H9 (cell line): ENCODE data around the gene IL1A. TPM values are rescaled to one million over a fixed set of nuclear protein-coding genes. Genes with fewer than 3 reads are reported as not detected.
"Not testable (repeated sequence)": the region's sequence is repeated elsewhere in the genome, so short reads cannot be mapped to it uniquely, and the experiment has no call there.

Source experiments
- DNase-seq: peaks from one replicate; pipeline ENCODE4 v3.0.0-alpha.2; 2017
- H2AFZ ChIP-seq: one replicate; pipeline ENCODE4 v1.6.1; 2013; ENCODE audit warnings: mild to moderate bottlenecking, low read length, control low read depth, moderate library complexity
- H2AK5ac ChIP-seq: 2 replicates; pipeline ENCODE4 v1.6.1; 2013; ENCODE audit warnings: low read length, control low read depth, mixed read lengths; ENCODE audit not compliant: insufficient read length
- H2BK120ac ChIP-seq: one replicate; pipeline ENCODE4 v1.6.1; 2013; ENCODE audit warnings: low read depth, mild to moderate bottlenecking, low read length, control low read depth, inconsistent platforms; ENCODE audit not compliant: poor library complexity, severe bottlenecking
- H2BK12ac ChIP-seq: 2 replicates; pipeline ENCODE4 v1.6.1; 2013; ENCODE audit warnings: low read length, control low read depth, mixed read lengths, low read depth; ENCODE audit not compliant: insufficient read length
- H2BK15ac ChIP-seq: 2 replicates; pipeline ENCODE4 v1.6.1; 2013; ENCODE audit warnings: low read depth, low read length, control low read depth
- H2BK20ac ChIP-seq: one replicate; pipeline ENCODE4 v1.6.1; 2013; ENCODE audit warnings: low read depth, mild to moderate bottlenecking, low read length, control low read depth, inconsistent platforms; ENCODE audit not compliant: poor library complexity, severe bottlenecking
- H2BK5ac ChIP-seq: 2 replicates; pipeline ENCODE4 v1.6.1; 2013; ENCODE audit warnings: low read length, control low read depth, mixed read lengths; ENCODE audit not compliant: insufficient read length
- H3K14ac ChIP-seq: 2 replicates; pipeline ENCODE4 v1.6.1; 2013; ENCODE audit warnings: low read length, control low read depth; ENCODE audit not compliant: insufficient read depth
- H3K18ac ChIP-seq: 2 replicates; pipeline ENCODE4 v1.6.1; 2013; ENCODE audit warnings: low read depth, mild to moderate bottlenecking, mixed read lengths, low read length, control low read depth; ENCODE audit not compliant: insufficient read length
- H3K23ac ChIP-seq: 2 replicates; pipeline ENCODE4 v1.6.1; 2013; ENCODE audit warnings: low read length, control low read depth, mixed read lengths, low read depth; ENCODE audit not compliant: insufficient read length
- H3K23me2 ChIP-seq: 2 replicates; pipeline ENCODE4 v1.6.1; 2013; ENCODE audit warnings: low read depth, mild to moderate bottlenecking, mixed read lengths, low read length, control low read depth; ENCODE audit not compliant: insufficient read length, poor library complexity, severe bottlenecking
- H3K27ac ChIP-seq: 2 replicates; pipeline ENCODE4 v1.5.1; 2013; ENCODE audit warnings: low read length, control low read depth, mixed read lengths, low read depth; ENCODE audit not compliant: insufficient read length
- H3K27me3 ChIP-seq: 2 replicates; pipeline ENCODE4 v1.6.1; 2013; ENCODE audit warnings: low read length, control low read depth, inconsistent platforms; ENCODE audit not compliant: insufficient read depth
- H3K4ac ChIP-seq: 2 replicates; pipeline ENCODE4 v1.6.1; 2013; ENCODE audit warnings: low read depth, mild to moderate bottlenecking, control low read depth, inconsistent platforms, low read length, moderate library complexity
- H3K4me1 ChIP-seq: 2 replicates; pipeline ENCODE4 v1.6.1; 2013; ENCODE audit warnings: low read length, control low read depth, inconsistent platforms; ENCODE audit not compliant: insufficient read depth
- H3K4me2 ChIP-seq: 2 replicates; pipeline ENCODE4 v1.6.1; 2013; ENCODE audit warnings: low read length, control low read depth, mixed read lengths; ENCODE audit not compliant: insufficient read length, insufficient read depth
- H3K56ac ChIP-seq: 2 replicates; pipeline ENCODE4 v1.6.1; 2013; ENCODE audit warnings: low read depth, mild to moderate bottlenecking, mixed read lengths, low read length, control low read depth; ENCODE audit not compliant: insufficient read length
- H3K79me1 ChIP-seq: 2 replicates; pipeline ENCODE4 v1.6.1; 2013; ENCODE audit warnings: low read depth, mild to moderate bottlenecking, moderate library complexity, low read length, control low read depth, inconsistent platforms; ENCODE audit not compliant: insufficient read depth, poor library complexity, severe bottlenecking
- H3K79me2 ChIP-seq: 2 replicates; pipeline ENCODE4 v1.6.1; 2013; ENCODE audit warnings: low read length, control low read depth, inconsistent platforms; ENCODE audit not compliant: insufficient read depth
- H3K9ac ChIP-seq: 2 replicates; pipeline ENCODE4 v1.6.1; 2013; ENCODE audit warnings: low read length, control low read depth, mixed read lengths; ENCODE audit not compliant: insufficient read length; ENCODE audit errors: extremely low read depth
- H3K9me3 ChIP-seq: one replicate; pipeline ENCODE4 v1.6.1; 2013; ENCODE audit warnings: low read depth, low read length, inconsistent platforms; ENCODE audit not compliant: control insufficient read depth
- H3T11ph ChIP-seq: one replicate; pipeline ENCODE4 v1.6.1; 2013; ENCODE audit warnings: mild to moderate bottlenecking, low read length, control low read depth, inconsistent platforms
- H4K20me1 ChIP-seq: one replicate; pipeline ENCODE4 v1.6.1; 2013; ENCODE audit not compliant: control insufficient read depth, insufficient read length, insufficient read depth
- H4K5ac ChIP-seq: 2 replicates; pipeline ENCODE4 v1.6.1; 2013; ENCODE audit warnings: low read depth, mild to moderate bottlenecking, mixed read lengths, low read length, control low read depth; ENCODE audit not compliant: insufficient read length
- H4K8ac ChIP-seq: replicated peaks from 2 replicates; pipeline ENCODE4 v1.6.1; 2013; ENCODE audit warnings: low read length, control low read depth, mixed read lengths, low read depth; ENCODE audit not compliant: insufficient read length
- H4K91ac ChIP-seq: 2 replicates; pipeline ENCODE4 v1.6.1; 2013; ENCODE audit warnings: low read depth, mild to moderate bottlenecking, moderate library complexity, mixed read lengths, low read length, control low read depth; ENCODE audit not compliant: insufficient read length
- H3K27ac Mint-ChIP-seq, 3 experiments: 2 replicates in 2 of 3; 3 replicates in 1 of 3; pipeline ENCODE4 v1.8.0; 2020 to 2021; ENCODE audit warnings: mixed read lengths in 3 of 3, mild to moderate bottlenecking in 1 of 3, moderate library complexity in 1 of 3
- H3K27me3 Mint-ChIP-seq: 2 replicates; pipeline ENCODE4 v1.8.0; 2021; ENCODE audit warnings: low read depth, mild to moderate bottlenecking, moderate library complexity, mixed read lengths
- H3K36me3 Mint-ChIP-seq, 3 experiments: 2 replicates in 2 of 3; 3 replicates in 1 of 3; pipeline ENCODE4 v1.8.0; 2020 to 2021; ENCODE audit warnings: low read depth in 3 of 3, mixed read lengths in 3 of 3; ENCODE audit not compliant: insufficient read depth in 1 of 3
- H3K4me1 Mint-ChIP-seq, 2 experiments: 2 replicates each; pipeline ENCODE4 v1.8.0; 2020; ENCODE audit warnings: mixed read lengths in 2 of 2
- H3K4me3 Mint-ChIP-seq, 2 experiments: 2 replicates in 1 of 2; 3 replicates in 1 of 2; pipeline ENCODE4 v1.8.0; 2020 to 2021; ENCODE audit warnings: mild to moderate bottlenecking in 2 of 2, mixed read lengths in 2 of 2, moderate library complexity in 1 of 2
- H3K9me3 Mint-ChIP-seq, 2 experiments: 2 replicates in 1 of 2; 3 replicates in 1 of 2; pipeline ENCODE4 v1.8.0; 2020; ENCODE audit warnings: mild to moderate bottlenecking in 2 of 2, mixed read lengths in 2 of 2, moderate library complexity in 1 of 2
- CTCF ChIP-seq: fragments of 200-600 bp; sonication (generic); conservative IDR thresholded peaks from 3 replicates; pipeline ENCODE4 v1.8.0; 2021; ENCODE audit warnings: antibody characterized with exemption, mild to moderate bottlenecking
- WGBS: extraction: QIAGEN DNeasy Blood & Tissue Kit; methylation state at CpG from one replicate; pipeline ENCODE4 v1.1.7; 2013; ENCODE audit warnings: missing lambda C conversion rate, low lambda C conversion rate, mixed read lengths; ENCODE audit not compliant: insufficient read length; ENCODE audit errors: extremely low coverage; 5-methylcytosine and 5-hydroxymethylcytosine counted together
- total RNA-seq: library from RNA; stranded (reverse); gene quantifications from 2 replicates; pipeline ENCODE4 v1.2.1, GENCODE V29; 2021

The IL1A gene
- total RNA-seq, 1 experiment from 2014 or later: 0.35 TPM

GRCh38 chr2:112833976-112834375 lies 49.7 kb upstream of the IL1A start:
- Mint-ChIP-seq H3K4me3 (no peak overlapping the region), H3K4me1 (peaks cover 25 to 31% of the 10 kb centered on the region in 2 experiments), H3K9me3 (no peaks in the 10 kb centered on the region; a peak in 1 of 5 replicates), H3K27me3 (no peaks in the 10 kb centered on the region; the same call in 1 of the 2 replicates), H3K27ac (no peak overlapping the region), H3K36me3 (no peaks in the 10 kb centered on the region; a peak in 1 of 7 replicates)
- Histone ChIP-seq H3K27me3 (no peaks in the 10 kb centered on the region), H3K56ac (no peak overlapping the region), H3K23me2 (no peaks in the 10 kb centered on the region), H3K27ac (no peak overlapping the region), H4K20me1 (no peaks in the 10 kb centered on the region), H3K79me1 (no peaks in the 10 kb centered on the region), H2BK15ac (no peak overlapping the region), H3K9ac (no peak overlapping the region), H3K79me2 (no peaks in the 10 kb centered on the region), H3K23ac (no peak overlapping the region), H3K18ac (no peak overlapping the region), H4K91ac (no peak overlapping the region), H3K4me1 (no peaks in the 10 kb centered on the region), H3T11ph (no peak overlapping the region), H2AK5ac (no peak overlapping the region), H3K9me3 (no peaks in the 10 kb centered on the region), H4K8ac (no peak overlapping the region), H2AFZ (no peak overlapping the region), H3K4me2 (no peak overlapping the region), H2BK20ac (no peak overlapping the region), H2BK120ac (no peak overlapping the region), H2BK5ac (no peak overlapping the region), H3K14ac (no peak overlapping the region), H2BK12ac (no peak overlapping the region), H3K4ac (no peak overlapping the region), H4K5ac (no peak overlapping the region)
- DNase-seq: no peak
- TF ChIP-seq CTCF: no peak

GRCh38 chr2:112833639-112833931 lies 49.3 kb upstream of the IL1A start:
- not testable (repeated sequence) for H3K56ac ChIP-seq, H3K36me3 Mint-ChIP-seq, H2AFZ ChIP-seq, H3K27ac Mint-ChIP-seq, H2BK12ac ChIP-seq, H3K4me3 Mint-ChIP-seq, H3K18ac ChIP-seq, H3K4me1 ChIP-seq, H3K27me3 ChIP-seq, H4K5ac ChIP-seq, H2BK5ac ChIP-seq, H2BK15ac ChIP-seq, H3K9me3 ChIP-seq, H4K20me1 ChIP-seq, H3K79me1 ChIP-seq, H3K9me3 Mint-ChIP-seq, H3K14ac ChIP-seq, H2BK20ac ChIP-seq, H2AK5ac ChIP-seq, H4K91ac ChIP-seq, H3K4ac ChIP-seq, H3K23ac ChIP-seq, H3K79me2 ChIP-seq, DNase-seq, H4K8ac ChIP-seq, H2BK120ac ChIP-seq, H3K23me2 ChIP-seq, H3K27ac ChIP-seq, H3T11ph ChIP-seq, H3K9ac ChIP-seq, H3K27me3 Mint-ChIP-seq, H3K4me2 ChIP-seq
- peaks cover 21 to 28% of the 10 kb centered on the region in 2 experiments for H3K4me1 Mint-ChIP-seq
- WGBS: no CpG with 5 or more reads among the region's 5 CpGs
